Measurements from ENCODE around the gene ST7. TPM values are rescaled to one million over a fixed set of nuclear protein-coding genes. Genes with fewer than 3 reads are reported as not detected.
"Not testable (repeated sequence)": the region's sequence is repeated elsewhere in the genome, so short reads cannot be mapped to it uniquely, and the experiment has no call there.

Gene ST7
- total RNA-seq, 1 donor from 2014 or later, result 12.9 TPM

DNA sequence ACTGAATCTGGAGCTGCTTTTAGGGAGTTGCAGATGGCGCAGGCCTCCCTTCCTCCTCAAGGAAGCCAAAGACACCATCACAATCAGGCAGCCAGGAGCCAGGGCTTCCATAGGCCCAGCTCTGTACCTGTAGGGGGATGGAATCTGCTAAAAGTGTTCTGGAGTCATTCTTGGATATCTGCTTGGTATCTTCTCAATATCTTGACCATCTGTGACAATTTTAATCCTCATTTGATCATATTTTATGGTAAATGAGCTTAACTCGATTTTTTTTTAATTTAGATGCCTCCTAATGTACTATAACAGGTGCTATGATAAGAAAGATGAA, 3.1 kb downstream of the ST7 start:
- H3K4me3 ChIP-seq (ENCODE audit: low read depth, low read length), result no peak overlapping the region
- TF ChIP-seq, protein P1, sequence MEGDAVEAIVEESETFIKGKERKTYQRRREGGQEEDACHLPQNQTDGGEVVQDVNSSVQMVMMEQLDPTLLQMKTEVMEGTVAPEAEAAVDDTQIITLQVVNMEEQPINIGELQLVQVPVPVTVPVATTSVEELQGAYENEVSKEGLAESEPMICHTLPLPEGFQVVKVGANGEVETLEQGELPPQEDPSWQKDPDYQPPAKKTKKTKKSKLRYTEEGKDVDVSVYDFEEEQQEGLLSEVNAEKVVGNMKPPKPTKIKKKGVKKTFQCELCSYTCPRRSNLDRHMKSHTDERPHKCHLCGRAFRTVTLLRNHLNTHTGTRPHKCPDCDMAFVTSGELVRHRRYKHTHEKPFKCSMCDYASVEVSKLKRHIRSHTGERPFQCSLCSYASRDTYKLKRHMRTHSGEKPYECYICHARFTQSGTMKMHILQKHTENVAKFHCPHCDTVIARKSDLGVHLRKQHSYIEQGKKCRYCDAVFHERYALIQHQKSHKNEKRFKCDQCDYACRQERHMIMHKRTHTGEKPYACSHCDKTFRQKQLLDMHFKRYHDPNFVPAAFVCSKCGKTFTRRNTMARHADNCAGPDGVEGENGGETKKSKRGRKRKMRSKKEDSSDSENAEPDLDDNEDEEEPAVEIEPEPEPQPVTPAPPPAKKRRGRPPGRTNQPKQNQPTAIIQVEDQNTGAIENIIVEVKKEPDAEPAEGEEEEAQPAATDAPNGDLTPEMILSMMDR (IDR thresholded peaks at IDR 0.05; ENCODE audit: insufficient read depth, low read length, severe bottlenecking), result no peak
- H3K36me3 ChIP-seq (ENCODE audit: control insufficient read depth, insufficient read depth, low read length), result no peaks in the 10 kb centered on the region
- DNase-seq (ENCODE audit: low read depth) (no peak), FAIRE-seq (no peak)
- no peaks in the 10 kb centered on the region for H3K27me3 ChIP-seq (ENCODE audit: control insufficient read depth, insufficient read depth, low read length)

DNA sequence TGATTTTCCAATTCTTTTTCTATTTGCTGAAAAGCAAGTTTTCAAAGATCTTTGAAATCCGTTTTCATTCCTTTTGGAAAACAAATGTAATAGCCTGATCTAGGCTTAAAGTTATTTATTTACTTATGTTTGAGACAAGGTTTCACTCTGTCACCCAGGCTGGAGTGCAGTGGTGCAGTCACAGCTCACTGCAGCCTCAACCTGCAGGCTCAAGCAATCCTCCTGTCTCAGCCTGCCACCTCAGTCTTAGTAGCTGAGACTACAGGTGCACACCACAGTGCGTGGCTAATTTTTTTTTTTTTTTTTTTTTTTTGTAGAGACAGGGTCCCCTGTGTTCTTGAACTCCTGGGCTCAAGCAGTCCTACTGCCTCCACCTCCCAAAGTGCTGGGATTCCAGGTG, 4.6 kb downstream of the ST7 start:
- Histone ChIP-seq H3K27me3 (ENCODE audit: control insufficient read depth, insufficient read depth, low read length) (no peaks in the 10 kb centered on the region), H3K4me3 (ENCODE audit: low read depth, low read length) (no peak overlapping the region), H3K36me3 (ENCODE audit: control insufficient read depth, insufficient read depth, low read length) (no peaks in the 10 kb centered on the region)
- no peak for FAIRE-seq
- TF ChIP-seq, protein P1 (IDR thresholded peaks at IDR 0.05; ENCODE audit: insufficient read depth, low read length, severe bottlenecking), result no peak
- no peak for DNase-seq (ENCODE audit: low read depth)

DNA sequence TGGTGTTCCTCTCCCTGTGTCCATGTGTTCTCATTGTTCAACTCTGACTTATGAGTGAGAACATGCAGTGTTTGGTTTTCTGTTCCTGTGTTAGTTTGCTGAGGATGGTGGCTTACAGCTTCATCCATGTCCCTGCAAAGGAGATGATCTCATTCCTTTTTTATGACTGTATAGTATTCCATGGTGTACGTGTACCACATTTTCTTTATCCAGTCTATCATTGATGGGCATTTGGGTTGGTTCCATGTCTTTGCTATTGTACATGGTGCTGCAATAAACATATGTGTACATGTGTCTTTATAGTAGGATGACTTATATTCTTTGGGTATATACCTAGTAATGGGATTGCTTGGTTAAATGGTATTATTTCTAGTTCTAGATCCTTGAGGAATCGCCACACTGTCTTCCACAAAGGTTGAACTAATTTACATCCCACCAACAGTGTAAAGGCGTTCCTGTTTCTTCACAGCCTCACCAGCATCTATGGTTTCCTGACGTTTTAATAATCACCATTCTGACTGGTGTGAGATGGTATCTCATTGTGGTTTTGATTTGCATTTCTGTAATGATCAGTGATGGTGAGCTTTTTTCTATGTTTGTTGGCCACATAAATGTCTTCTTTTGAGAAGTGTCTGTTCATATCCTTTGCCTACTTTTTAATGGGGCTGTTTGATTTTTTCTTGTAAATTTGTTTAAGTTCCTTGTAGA, 8.8 kb downstream of the ST7 start:
- not testable (repeated sequence) for H3K36me3 ChIP-seq (ENCODE audit: control insufficient read depth, insufficient read depth, low read length); H3K4me3 ChIP-seq (ENCODE audit: low read depth, low read length); FAIRE-seq; DNase-seq (ENCODE audit: low read depth); H3K27me3 ChIP-seq (ENCODE audit: control insufficient read depth, insufficient read depth, low read length)

DNA sequence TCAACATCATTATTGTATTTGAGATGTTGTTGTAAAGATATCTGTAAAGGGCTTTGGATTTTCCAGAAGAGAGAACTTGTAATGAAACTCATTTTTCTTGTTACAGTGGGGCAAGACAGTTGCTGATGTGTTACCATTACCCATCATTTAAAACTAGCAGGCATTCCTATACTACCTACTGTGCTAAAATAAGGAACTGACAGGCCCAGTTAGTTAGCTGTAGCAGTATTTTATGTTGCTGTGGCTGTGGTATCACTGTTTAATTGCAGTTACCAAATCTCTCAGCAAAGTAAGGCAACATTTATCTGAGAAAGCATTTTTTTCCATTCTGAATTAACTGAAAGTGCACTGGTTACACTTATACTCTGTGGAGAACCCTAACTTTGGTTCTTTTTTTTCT, 9.9 kb downstream of the ST7 start:
- DNase-seq (ENCODE audit: low read depth), result no peak
- Histone ChIP-seq H3K27me3 (ENCODE audit: control insufficient read depth, insufficient read depth, low read length) (no peaks in the 10 kb centered on the region), H3K4me3 (ENCODE audit: low read depth, low read length) (no peak overlapping the region), H3K36me3 (ENCODE audit: control insufficient read depth, insufficient read depth, low read length) (no peaks in the 10 kb centered on the region)
- TF ChIP-seq, protein P1 (IDR thresholded peaks at IDR 0.05; ENCODE audit: insufficient read depth, low read length, severe bottlenecking), result no peak
- FAIRE-seq, result no peak

DNA sequence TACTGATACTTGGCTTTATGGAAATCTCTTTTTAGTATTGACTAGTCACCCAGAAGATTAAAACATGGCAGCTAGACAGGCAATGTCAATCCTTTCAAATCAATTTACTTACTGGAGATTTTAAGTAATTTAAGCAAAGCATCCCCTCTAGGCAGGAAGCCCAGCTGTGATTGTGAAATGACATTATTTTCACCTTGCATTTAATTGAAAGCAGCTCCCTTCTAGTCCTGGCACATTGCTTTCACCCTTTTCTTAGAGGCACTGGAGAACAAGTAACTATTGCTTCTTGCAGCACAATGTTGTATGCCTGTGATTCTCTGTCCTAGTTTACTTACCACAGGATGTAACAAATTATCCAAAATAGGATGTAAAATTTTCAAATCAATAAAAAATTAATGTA, 13.3 kb downstream of the ST7 start:
- DNase-seq (ENCODE audit: low read depth), result no peak
- no peak overlapping the region for H3K4me3 ChIP-seq (ENCODE audit: low read depth, low read length)

DNA sequence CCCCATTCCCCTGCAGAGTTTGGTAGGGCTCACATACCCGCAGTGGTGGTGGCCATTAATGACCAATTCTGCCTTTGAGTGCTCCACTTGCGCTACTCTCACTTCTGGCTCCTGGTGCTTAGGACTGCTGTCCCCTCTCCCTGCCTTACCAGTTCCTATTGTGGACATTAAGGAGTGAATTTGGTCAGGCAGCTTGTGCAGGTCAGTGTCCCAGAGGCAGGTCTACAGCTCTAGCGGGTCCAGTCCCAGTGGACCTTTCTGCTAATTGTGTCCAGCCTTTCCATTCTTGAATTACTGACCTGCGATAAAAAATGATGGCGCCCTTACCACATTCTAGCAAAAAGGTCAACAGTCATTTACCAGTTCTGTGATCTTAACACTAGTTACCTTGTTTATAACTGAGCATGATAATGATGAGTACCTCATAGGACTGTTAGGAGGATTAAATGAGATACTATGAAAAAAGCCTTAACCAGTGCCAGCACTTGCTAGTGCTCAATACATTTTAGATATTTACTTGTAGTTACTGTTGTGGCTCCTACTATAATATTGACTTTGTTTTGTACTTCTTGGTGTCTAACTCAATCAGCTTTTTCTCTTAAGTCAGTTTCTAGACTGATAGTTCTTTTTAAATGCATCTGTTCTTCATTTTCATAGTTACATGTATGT, 14.1 kb downstream of the ST7 start:
- H3K4me3 ChIP-seq (ENCODE audit: low read depth, low read length), result no peak overlapping the region
- DNase-seq (ENCODE audit: low read depth) (no peak), FAIRE-seq (no peak)
- no peaks in the 10 kb centered on the region for H3K36me3 ChIP-seq (ENCODE audit: control insufficient read depth, insufficient read depth, low read length)
- TF ChIP-seq, protein P1 (IDR thresholded peaks at IDR 0.05; ENCODE audit: insufficient read depth, low read length, severe bottlenecking), result no peak
- no peaks in the 10 kb centered on the region for H3K27me3 ChIP-seq (ENCODE audit: control insufficient read depth, insufficient read depth, low read length)

More for the DNA sequence above, 13.3 kb downstream of the ST7 start:
- TF ChIP-seq, protein P1 (IDR thresholded peaks at IDR 0.05; ENCODE audit: insufficient read depth, low read length, severe bottlenecking), result no peak
- no peak for FAIRE-seq
- H3K36me3 ChIP-seq (ENCODE audit: control insufficient read depth, insufficient read depth, low read length), result no peaks in the 10 kb centered on the region
- no peaks in the 10 kb centered on the region for H3K27me3 ChIP-seq (ENCODE audit: control insufficient read depth, insufficient read depth, low read length)

Measured in bronchial epithelial cell (primary cell).